GM12872 (cell line): ENCODE results near the gene CDR2L.

Source experiments
- TF ChIP-seq, protein P1 (sequence below): IDR thresholded peaks from 3 replicates; pipeline ENCODE4 v1.5.1; 2011; ENCODE audit warnings: low read depth, mild to moderate bottlenecking, low read length, moderate library complexity; ENCODE audit not compliant: insufficient read depth

Gene CDR2L

DNA sequence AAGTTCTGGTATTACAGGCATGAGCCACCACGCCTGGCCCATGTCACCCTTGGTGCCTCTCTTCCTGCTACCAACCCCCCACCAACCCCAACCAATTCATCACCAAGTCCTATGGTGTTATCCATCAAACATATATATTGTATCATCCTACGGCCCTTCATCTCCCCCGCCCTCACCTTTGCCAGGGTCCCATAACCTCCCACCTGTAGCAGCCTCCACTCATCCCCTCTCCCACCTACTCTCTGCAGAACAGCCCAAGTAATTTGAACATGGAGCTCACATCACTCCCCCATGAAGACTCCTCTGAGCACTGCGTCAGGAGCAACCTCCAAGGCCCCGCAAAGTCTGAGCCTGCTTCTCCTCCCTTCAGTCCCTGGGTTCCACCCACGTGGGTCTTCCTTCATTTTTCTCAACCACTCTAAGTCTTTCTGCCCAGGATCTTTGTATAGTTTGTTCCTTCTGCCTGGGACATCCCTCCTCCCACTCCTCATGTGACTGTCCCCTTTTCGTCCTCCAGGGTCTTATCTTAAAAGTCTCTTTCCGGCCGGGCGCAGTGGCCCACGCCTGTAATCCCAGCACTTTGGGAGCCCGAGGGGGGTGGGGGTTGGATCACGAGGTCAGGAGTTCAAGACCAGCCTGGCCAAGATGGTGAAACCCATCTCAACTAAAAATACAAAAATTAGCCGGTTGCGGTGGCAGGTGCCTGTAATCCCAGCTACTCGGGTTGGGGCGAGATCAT is 7.9 kb upstream of the CDR2L start:
- TF ChIP-seq, protein P1, sequence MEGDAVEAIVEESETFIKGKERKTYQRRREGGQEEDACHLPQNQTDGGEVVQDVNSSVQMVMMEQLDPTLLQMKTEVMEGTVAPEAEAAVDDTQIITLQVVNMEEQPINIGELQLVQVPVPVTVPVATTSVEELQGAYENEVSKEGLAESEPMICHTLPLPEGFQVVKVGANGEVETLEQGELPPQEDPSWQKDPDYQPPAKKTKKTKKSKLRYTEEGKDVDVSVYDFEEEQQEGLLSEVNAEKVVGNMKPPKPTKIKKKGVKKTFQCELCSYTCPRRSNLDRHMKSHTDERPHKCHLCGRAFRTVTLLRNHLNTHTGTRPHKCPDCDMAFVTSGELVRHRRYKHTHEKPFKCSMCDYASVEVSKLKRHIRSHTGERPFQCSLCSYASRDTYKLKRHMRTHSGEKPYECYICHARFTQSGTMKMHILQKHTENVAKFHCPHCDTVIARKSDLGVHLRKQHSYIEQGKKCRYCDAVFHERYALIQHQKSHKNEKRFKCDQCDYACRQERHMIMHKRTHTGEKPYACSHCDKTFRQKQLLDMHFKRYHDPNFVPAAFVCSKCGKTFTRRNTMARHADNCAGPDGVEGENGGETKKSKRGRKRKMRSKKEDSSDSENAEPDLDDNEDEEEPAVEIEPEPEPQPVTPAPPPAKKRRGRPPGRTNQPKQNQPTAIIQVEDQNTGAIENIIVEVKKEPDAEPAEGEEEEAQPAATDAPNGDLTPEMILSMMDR: no peak

DNA sequence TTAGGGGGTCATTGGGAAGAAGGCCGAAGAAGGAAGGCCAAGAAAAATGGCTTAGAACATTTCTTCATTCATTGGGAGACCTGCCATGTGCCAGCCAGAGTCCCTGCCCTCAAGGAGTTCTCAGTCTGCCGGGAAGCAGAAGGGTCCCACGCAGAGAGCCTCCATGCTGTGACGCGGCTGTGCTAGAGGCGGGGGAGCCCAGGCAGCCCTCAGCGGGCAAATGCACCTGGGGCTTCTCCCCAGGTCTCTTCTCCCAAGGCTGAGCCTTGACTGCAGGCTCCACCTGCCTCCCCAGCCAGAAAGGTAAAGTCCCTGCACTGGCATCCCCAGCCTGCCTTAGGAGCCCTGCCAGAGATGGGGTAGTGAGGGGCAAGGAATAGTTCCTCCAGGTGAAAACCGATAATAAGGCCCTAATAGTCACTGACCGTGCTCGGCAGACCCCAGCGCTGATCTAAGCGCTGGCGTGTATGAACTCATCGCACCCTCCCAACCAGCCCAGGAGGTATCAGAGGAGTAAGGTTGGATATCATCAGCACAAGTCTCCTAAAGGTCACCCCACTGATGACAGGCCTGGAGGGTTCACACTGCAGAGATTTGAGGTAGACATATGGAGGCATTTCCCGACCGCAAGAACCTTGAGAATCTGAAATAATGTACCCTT is 6.0 kb upstream of the CDR2L start:
- TF ChIP-seq, protein P1: no peak

DNA sequence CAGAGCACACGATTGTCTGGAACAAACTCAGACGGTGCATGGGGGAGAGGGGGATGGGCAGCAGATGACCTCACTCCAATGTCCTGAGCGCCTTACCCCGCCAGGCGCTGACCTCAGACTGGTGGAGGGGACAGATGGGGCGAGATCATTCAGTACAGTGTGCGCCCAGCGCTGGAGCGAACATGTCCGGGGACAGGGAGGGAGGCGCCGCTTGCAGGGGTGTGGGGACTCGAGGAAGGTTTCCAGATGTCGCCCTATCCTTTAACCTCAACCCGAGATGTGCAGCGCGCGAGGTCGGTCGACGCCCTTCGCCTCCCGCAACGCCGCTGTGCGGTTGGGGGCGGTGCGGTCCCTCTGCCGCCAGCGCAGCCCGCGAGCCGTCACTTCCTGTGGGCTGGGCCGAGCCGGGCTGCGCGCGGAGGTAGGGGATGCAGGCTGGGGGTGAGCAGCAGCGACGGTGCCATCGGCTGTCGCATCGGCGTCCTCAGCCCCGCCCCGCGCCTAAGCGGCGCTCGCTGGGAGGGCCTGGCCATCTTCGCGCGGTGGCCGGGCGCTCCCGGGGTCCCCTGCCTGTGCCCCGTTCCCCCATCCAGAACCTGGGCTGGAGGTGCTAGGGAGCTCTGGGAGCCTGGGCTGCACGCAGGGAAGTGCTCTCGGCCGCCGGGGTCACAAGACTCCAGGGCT is 5.3 kb upstream of the CDR2L start:
- TF ChIP-seq, protein P1: no peak

DNA sequence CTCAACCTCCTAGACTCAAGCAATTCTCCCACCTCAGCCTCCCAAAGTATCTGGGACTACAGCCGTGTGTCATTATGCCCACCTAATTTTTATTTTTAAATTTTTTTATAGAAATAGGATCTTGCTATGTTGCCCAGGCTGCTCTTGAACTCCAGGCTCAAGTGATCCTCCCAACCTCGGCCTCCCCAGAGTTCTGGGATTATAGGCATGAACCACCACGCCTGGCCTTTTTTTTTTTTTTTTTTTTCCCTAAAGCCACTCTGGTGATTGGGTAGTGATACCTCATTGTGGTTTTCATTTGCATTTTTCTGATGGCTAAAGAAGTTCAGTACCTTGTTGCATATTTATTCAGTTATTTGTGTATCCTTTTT is 1.2 kb upstream of the CDR2L start:
- TF ChIP-seq, protein P1: no peak

DNA sequence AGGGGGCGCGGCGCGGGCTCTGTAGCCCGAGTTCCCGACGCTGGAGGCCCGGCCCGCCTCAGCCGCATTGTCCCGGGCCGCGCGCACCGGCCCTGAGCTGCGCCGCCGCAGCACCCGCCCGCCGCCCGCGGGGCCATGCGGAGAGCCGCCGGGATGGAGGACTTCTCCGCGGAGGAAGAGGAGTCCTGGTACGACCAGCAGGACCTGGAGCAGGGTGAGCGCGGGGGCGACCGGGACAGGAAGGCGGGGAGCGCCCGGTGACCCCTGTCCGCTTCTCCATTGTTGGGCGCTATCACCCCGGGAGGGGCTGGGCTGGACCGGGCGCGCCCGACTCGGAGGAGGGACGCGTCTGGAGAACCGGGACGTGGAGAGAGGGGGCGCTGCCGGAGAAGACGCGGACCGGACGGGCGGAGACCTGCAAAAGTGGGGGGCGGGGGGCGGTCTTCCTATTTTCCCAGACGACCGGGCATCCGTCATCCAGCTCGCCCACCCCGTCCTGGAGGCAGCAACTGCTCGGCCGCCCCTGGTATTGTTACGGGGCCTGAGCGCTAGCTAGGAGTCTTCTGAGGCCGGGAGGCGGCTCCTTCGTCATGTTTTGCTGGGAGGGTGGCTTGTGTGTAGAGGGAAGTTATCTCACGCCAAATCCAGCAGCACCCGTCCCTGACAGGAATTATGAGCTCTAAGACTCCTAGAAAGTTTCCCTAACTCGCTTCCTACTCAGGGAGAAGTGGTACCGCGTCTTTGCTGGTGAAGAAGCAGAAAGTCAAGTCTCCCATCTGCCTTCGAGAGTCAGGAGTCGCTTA is 678 bp downstream of the CDR2L start:
- TF ChIP-seq, protein P1: no peak

DNA sequence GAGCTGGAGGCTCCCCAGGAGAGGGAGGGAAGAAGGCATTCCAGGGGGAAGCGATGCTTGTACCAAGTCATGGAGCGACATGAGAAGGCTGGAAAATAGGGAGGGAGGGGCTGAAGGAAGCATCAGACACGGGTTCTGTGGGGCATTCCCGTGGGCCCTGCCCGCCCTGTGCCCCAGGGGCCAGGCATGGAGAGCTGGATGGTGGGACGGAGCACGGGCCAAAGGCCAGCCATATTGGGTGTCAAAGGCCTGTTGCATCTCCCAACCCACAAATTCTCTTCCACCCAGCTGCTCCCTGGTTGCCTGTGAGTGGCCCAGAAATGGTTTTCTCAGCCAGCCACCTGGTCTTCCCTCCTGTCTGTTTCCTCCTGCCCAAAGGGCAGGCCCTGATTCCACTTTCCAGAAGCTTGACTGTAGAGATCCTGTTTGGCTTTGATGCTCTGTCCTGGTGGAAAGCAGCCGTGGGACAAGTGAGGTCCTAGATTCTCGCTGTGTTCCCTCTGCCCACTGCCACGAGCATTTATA is 3.2 kb downstream of the CDR2L start:
- TF ChIP-seq, protein P1: no peak
